Kidney (tissue), 14 donors: ENCODE measurements around the gene FLYWCH1. TPM values are rescaled to one million over a fixed set of nuclear protein-coding genes. Genes with fewer than 3 reads are reported as not detected.

ENCODE experiments used
- DNase-seq, 5 donors: peaks; one replicate each; pipeline ENCODE4 v3.0.0-alpha.2; 2013 to 2020
- FAIRE-seq: peaks from 2 replicates; lab custom pipeline; 2012; peaks lifted over from hg19 to GRCh38; lab: Jason Lieb, UNC
- H3K27ac ChIP-seq, 2 donors: one replicate each; pipeline ENCODE4 v1.7.0; 2013; ENCODE audit warnings: low read depth in 2 of 2, low read length in 2 of 2, inconsistent platforms in 1 of 2
- H3K27me3 ChIP-seq: one replicate; pipeline ENCODE4 v1.7.1; 2013; ENCODE audit warnings: low read length, inconsistent platforms; ENCODE audit not compliant: control insufficient read depth, insufficient read depth
- H3K36me3 ChIP-seq, 3 donors: one replicate each; pipeline versions ENCODE4 v1.7.0 to v1.7.1; 2013; ENCODE audit warnings: low read length in 3 of 3, control low read depth in 1 of 3, inconsistent platforms in 1 of 3; ENCODE audit not compliant: insufficient read depth in 3 of 3, control insufficient read depth in 2 of 3
- H3K4me1 ChIP-seq, 3 donors: one replicate each; pipeline versions ENCODE4 v1.7.0 to v1.7.1; 2013; ENCODE audit warnings: low read length in 3 of 3, inconsistent platforms in 1 of 3, low read depth in 1 of 3; ENCODE audit not compliant: control insufficient read depth in 2 of 3, insufficient read depth in 2 of 3
- H3K4me3 ChIP-seq, 3 donors: one replicate each; pipeline versions ENCODE4 v1.7.0 to v1.8.1; 2013; ENCODE audit warnings: low read length in 3 of 3, control low read depth in 1 of 3, inconsistent platforms in 1 of 3
- H3K9ac ChIP-seq, 3 donors: one replicate each; pipeline versions ENCODE4 v1.7.0 to v1.7.1; 2013; ENCODE audit warnings: low read length in 3 of 3, control low read depth in 1 of 3, inconsistent platforms in 1 of 3
- H3K9me3 ChIP-seq, 3 donors: one replicate each; pipeline versions ENCODE4 v1.7.0 to v1.7.1; 2013; ENCODE audit warnings: low read length in 3 of 3, control low read depth in 1 of 3, inconsistent platforms in 1 of 3; ENCODE audit not compliant: control insufficient read depth in 2 of 3, insufficient read depth in 1 of 3
- CTCF ChIP-seq: IDR thresholded peaks from 3 replicates; pipeline ENCODE4 v1.5.1; 2012; ENCODE audit warnings: mild to moderate bottlenecking, moderate library complexity, borderline replicate concordance; ENCODE audit not compliant: insufficient read depth; ENCODE audit errors: extremely low read depth
- intact Hi-C: fragments of 100-400 bp; cut with DNase I; formaldehyde crosslinking; loops from one replicate; pipeline ENCODE4 v1.11.1; 2022
- polyA plus RNA-seq: library from polyadenylated mRNA; stranded (reverse); fragments of 350-450 nt; fragmentation: Illumina TruSeq; extraction: RNeasy Lipid Tissue Mini Kit (QIAGEN cat#74804); gene quantifications from one replicate; pipeline ENCODE4 v1.2.3, GENCODE V29; 2014; ENCODE audit warnings: low read depth, low replicate concordance; ENCODE audit not compliant: insufficient read depth
- total RNA-seq: library from RNA; stranded (reverse); fragmentation: NEBNext Ultra II Directional; extraction: Animal tissue kit (Norgen Biotek cat#: 25700); gene quantifications from one replicate; pipeline ENCODE4 v1.2.1, GENCODE V29; 2021
- donor health status: control.
- donor health status: control.
- donor health status: control.
- donor health status: control.
- donor health status: control.
- donor health status: DM: yes; HTN: yes; CAD: no.
- donor health status: Normal renal cell carcinoma (clear cell type).

FLYWCH1 gene
- total and polyA plus RNA-seq, 2 donors from 2014 or later: 24.5 to 36.8 TPM

- H3K4me1 ChIP-seq: peaks cover 0 to 11% (median 0%) of the 10 kb centered on the region in 3 donors
- no peak overlapping the region for H3K27ac ChIP-seq
- no peak overlapping the region for H3K9ac ChIP-seq
- no peak overlapping the region for H3K4me3 ChIP-seq
- intact Hi-C loops: no loop called here
- FAIRE-seq (no peak), DNase-seq (peak in 1 of 5 donors; percentile 69)
- H3K27me3 ChIP-seq: peaks cover 9% of the 10 kb centered on the region
- no peaks in the 10 kb centered on the region for H3K9me3 ChIP-seq
- H3K36me3 ChIP-seq: no peaks in the 10 kb centered on the region
- TF ChIP-seq CTCF: no peak
Observed at GRCh38 chr16:2962334-2963073, 50.8 kb downstream of the FLYWCH1 start.

GRCh38 chr16:2963074-2963722, 51.5 kb downstream of the FLYWCH1 start:
- Histone ChIP-seq H3K4me3 (no peak overlapping the region), H3K36me3 (no peaks in the 10 kb centered on the region), H3K27ac (no peak overlapping the region), H3K4me1 (peaks cover 0 to 11% (median 0%) of the 10 kb centered on the region in 3 donors), H3K9me3 (no peaks in the 10 kb centered on the region), H3K9ac (no peak overlapping the region), H3K27me3 (peaks cover 15% of the 10 kb centered on the region)
- DNase-seq (peak in 4 of 5 donors; percentile 48 to 84 (median 70)), FAIRE-seq (no peak)
- intact Hi-C loops: no loop called here
- TF ChIP-seq CTCF: no peak

- DNase-seq: peak in 4 of 5 donors; percentile 66 to 91 (median 78)
- FAIRE-seq: no peak
- peaks cover 0 to 14% (median 0%) of the 10 kb centered on the region in 3 donors for H3K4me1 ChIP-seq
- TF ChIP-seq CTCF: no peak
- H3K36me3 ChIP-seq: no peaks in the 10 kb centered on the region
- peaks cover 15% of the 10 kb centered on the region for H3K27me3 ChIP-seq
- no peaks in the 10 kb centered on the region for H3K9me3 ChIP-seq
- no peak within 1 kb of the TSS for H3K9ac ChIP-seq
- H3K4me3 ChIP-seq: no peak within 1 kb of the TSS
- intact Hi-C loops: no loop called here
- H3K27ac ChIP-seq: no peak within 1 kb of the TSS
Observed at GRCh38 chr16:2963723-2964474, 52.2 kb downstream of the FLYWCH1 start, which contains the start of gene KREMEN2. TSS of gene KREMEN2 (plus strand) at chr16:2964275. CDS start at chr16:2964521, 246 bp downstream.
